Measurements from ENCODE around the gene KLHL30.

DNA sequence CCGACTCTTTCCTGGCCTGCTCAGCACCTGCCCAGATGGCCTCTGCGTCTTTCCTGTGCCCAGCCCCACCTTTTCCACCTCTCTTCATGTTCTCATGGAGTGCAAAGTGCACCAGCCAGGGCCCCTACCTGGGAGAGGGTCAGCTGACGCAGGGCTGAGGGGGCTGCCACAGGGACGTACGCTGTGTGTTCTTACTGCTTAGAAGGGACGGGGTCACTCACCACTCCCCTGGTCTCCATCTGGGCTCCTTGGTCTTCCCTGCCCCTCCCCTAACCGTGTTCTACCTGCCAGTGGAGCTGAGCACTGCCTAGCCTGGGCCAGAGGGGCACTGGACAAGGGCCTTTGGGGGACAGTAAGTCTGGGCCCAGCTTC is 28.9 kb downstream of the KLHL30 start:
- TF ChIP-seq, protein P1, sequence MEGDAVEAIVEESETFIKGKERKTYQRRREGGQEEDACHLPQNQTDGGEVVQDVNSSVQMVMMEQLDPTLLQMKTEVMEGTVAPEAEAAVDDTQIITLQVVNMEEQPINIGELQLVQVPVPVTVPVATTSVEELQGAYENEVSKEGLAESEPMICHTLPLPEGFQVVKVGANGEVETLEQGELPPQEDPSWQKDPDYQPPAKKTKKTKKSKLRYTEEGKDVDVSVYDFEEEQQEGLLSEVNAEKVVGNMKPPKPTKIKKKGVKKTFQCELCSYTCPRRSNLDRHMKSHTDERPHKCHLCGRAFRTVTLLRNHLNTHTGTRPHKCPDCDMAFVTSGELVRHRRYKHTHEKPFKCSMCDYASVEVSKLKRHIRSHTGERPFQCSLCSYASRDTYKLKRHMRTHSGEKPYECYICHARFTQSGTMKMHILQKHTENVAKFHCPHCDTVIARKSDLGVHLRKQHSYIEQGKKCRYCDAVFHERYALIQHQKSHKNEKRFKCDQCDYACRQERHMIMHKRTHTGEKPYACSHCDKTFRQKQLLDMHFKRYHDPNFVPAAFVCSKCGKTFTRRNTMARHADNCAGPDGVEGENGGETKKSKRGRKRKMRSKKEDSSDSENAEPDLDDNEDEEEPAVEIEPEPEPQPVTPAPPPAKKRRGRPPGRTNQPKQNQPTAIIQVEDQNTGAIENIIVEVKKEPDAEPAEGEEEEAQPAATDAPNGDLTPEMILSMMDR (conservative IDR thresholded peaks at IDR 0.05; ENCODE audit: low read depth in 2 of 2) = no peak
- TF ChIP-seq, protein P2, sequence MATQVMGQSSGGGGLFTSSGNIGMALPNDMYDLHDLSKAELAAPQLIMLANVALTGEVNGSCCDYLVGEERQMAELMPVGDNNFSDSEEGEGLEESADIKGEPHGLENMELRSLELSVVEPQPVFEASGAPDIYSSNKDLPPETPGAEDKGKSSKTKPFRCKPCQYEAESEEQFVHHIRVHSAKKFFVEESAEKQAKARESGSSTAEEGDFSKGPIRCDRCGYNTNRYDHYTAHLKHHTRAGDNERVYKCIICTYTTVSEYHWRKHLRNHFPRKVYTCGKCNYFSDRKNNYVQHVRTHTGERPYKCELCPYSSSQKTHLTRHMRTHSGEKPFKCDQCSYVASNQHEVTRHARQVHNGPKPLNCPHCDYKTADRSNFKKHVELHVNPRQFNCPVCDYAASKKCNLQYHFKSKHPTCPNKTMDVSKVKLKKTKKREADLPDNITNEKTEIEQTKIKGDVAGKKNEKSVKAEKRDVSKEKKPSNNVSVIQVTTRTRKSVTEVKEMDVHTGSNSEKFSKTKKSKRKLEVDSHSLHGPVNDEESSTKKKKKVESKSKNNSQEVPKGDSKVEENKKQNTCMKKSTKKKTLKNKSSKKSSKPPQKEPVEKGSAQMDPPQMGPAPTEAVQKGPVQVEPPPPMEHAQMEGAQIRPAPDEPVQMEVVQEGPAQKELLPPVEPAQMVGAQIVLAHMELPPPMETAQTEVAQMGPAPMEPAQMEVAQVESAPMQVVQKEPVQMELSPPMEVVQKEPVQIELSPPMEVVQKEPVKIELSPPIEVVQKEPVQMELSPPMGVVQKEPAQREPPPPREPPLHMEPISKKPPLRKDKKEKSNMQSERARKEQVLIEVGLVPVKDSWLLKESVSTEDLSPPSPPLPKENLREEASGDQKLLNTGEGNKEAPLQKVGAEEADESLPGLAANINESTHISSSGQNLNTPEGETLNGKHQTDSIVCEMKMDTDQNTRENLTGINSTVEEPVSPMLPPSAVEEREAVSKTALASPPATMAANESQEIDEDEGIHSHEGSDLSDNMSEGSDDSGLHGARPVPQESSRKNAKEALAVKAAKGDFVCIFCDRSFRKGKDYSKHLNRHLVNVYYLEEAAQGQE (IDR thresholded peaks at IDR 0.05; ENCODE audit: unreplicated experiment) = no peak
- TF ChIP-seq POLR2AphosphoS5 (IDR thresholded peaks at IDR 0.05; ENCODE audit: low read depth) = no peak
- TF ChIP-seq NANOG (IDR thresholded peaks at IDR 0.05; ENCODE audit: borderline replicate concordance) = no peak
- no peak for TF ChIP-seq EZH2 (IDR thresholded peaks at IDR 0.05; ENCODE audit: low read depth, unreplicated experiment)
